Breast epithelium (tissue), 4 donors: Measurements from ENCODE around the gene NCEH1. TPM values are rescaled to one million over a fixed set of nuclear protein-coding genes. Genes with fewer than 3 reads are reported as not detected.
A peak's percentile ranks its signal among the peaks of the same experiment; 100 is the strongest.

Source experiments
- DNase-seq, 2 donors: peaks; one replicate each; pipeline ENCODE4 v3.0.0-alpha.2; 2019; ENCODE audit warnings: low spot score in 2 of 2
- H3K27ac ChIP-seq, 2 donors: fragments of 200-600 bp; sonication (generic) in 1 of 2; one replicate each; pipeline ENCODE4 v1.5.1; 2016 to 2019; ENCODE audit warnings: mild to moderate bottlenecking in 1 of 2
- H3K27me3 ChIP-seq, 2 donors: fragments of 200-600 bp; sonication (generic) in 1 of 2; one replicate each; pipeline versions ENCODE4 v1.5.1 to v1.6.0; 2017 to 2019; ENCODE audit warnings: control low read depth in 1 of 2, mild to moderate bottlenecking in 1 of 2
- H3K36me3 ChIP-seq: fragments of 200-600 bp; one replicate; pipeline ENCODE4 v1.5.1; 2019
- H3K4me1 ChIP-seq, 2 donors: fragments of 200-600 bp; sonication (generic); one replicate each; pipeline ENCODE4 v1.5.1; 2016 to 2019; ENCODE audit warnings: control low read depth in 1 of 2
- H3K4me3 ChIP-seq, 3 donors: fragments of 200-600 bp; sonication (generic); 1 replicate in 2 of 3; 2 replicates in 1 of 3; pipeline ENCODE4 v1.5.1; 2016 to 2019; ENCODE audit warnings: mild to moderate bottlenecking in 3 of 3, moderate library complexity in 2 of 3
- H3K9me3 ChIP-seq, 2 donors: fragments of 200-600 bp; sonication (generic) in 1 of 2; one replicate each; pipeline ENCODE4 v1.5.1; 2016 to 2019; ENCODE audit warnings: control low read depth in 1 of 2
- POLR2A ChIP-seq: fragments of 450-650 bp; IDR thresholded peaks from one replicate; pipeline ENCODE4 v1.6.1; 2016; ENCODE audit warnings: antibody characterized with exemption, mild to moderate bottlenecking, moderate library complexity
- POLR2AphosphoS5 ChIP-seq, 3 donors: sonication (generic); formaldehyde crosslinking; IDR thresholded peaks; one replicate each; pipeline ENCODE4 v1.6.1; 2017; ENCODE audit warnings: antibody characterized with exemption in 3 of 3
- intact Hi-C: fragments of 100-400 bp; cut with DNase I; formaldehyde crosslinking; loops from one replicate; pipeline ENCODE4 v1.15.1; 2023; ENCODE audit warnings: low total_unique reads
- total RNA-seq, 3 donors: library from RNA; depleted of rRNA; stranded (reverse); fragments of >200 nt; gene quantifications; one replicate each; pipeline ENCODE4 v1.1.0, GENCODE V29; 2016
- TF ChIP-seq, protein P1 (sequence below), 3 donors: fragments of 450-650 bp; IDR thresholded peaks; one replicate each; pipeline ENCODE4 v1.5.1; 2016 to 2017; ENCODE audit warnings: antibody characterized with exemption in 3 of 3, mild to moderate bottlenecking in 3 of 3, moderate library complexity in 3 of 3

NCEH1 gene
- total RNA-seq, 3 donors from 2014 or later: 8.5 to 23.9 (median 10.4) TPM

GRCh38 chr3:172580680-172581401 lies 130.0 kb downstream of the NCEH1 start:
- Histone ChIP-seq H3K27ac (peak overlapping the region in 1 of 2 donors; percentile 11), H3K4me1 (no peaks in the 10 kb centered on the region), H3K36me3 (no peaks in the 10 kb centered on the region), H3K27me3 (no peaks in the 10 kb centered on the region), H3K4me3 (no peak overlapping the region), H3K9me3 (no peaks in the 10 kb centered on the region)
- intact Hi-C loops: no loop called here
- TF ChIP-seq POLR2AphosphoS5 (IDR thresholded peaks at IDR 0.05): no peak
- TF ChIP-seq, protein P1, sequence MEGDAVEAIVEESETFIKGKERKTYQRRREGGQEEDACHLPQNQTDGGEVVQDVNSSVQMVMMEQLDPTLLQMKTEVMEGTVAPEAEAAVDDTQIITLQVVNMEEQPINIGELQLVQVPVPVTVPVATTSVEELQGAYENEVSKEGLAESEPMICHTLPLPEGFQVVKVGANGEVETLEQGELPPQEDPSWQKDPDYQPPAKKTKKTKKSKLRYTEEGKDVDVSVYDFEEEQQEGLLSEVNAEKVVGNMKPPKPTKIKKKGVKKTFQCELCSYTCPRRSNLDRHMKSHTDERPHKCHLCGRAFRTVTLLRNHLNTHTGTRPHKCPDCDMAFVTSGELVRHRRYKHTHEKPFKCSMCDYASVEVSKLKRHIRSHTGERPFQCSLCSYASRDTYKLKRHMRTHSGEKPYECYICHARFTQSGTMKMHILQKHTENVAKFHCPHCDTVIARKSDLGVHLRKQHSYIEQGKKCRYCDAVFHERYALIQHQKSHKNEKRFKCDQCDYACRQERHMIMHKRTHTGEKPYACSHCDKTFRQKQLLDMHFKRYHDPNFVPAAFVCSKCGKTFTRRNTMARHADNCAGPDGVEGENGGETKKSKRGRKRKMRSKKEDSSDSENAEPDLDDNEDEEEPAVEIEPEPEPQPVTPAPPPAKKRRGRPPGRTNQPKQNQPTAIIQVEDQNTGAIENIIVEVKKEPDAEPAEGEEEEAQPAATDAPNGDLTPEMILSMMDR (IDR thresholded peaks at IDR 0.05): no peak
- TF ChIP-seq POLR2A: no peak
- DNase-seq: no peak

Other genes starting within 250 kb of the NCEH1 start
- gene TNFSF10, start 187.6 kb downstream of the NCEH1 start, total RNA-seq: 100 to 1,000 TPM in 2 of 3 donors, 10 to 100 TPM in 1; 37.0 to 294 (median 155) TPM
- gene ECT2, start 39.7 kb upstream of the NCEH1 start, total RNA-seq: 10 to 100 TPM in 2 of 3 donors, 1 to 10 TPM in 1; 8.5 to 20.1 (median 15.4) TPM